Erythroblast (primary cell): ENCODE data around the gene PDZK1IP1.

Experiments
- DNase-seq, 2 experiments: peaks; one replicate each; lab custom pipeline; 2025; lab: John Stamatoyannopoulos, UW
- GATA1 ChIP-seq: IDR thresholded peaks from 2 replicates; pipeline ENCODE4 v1.6.1; 2011; ENCODE audit warnings: low read depth, mild to moderate bottlenecking, control low read depth, low read length, moderate library complexity
- POLR2A ChIP-seq: IDR thresholded peaks from 2 replicates; pipeline ENCODE4 v1.6.1; 2011; ENCODE audit warnings: mild to moderate bottlenecking, low read length

Gene PDZK1IP1

GRCh38 chr1:47227341-47228232, 37.8 kb upstream of the PDZK1IP1 start:
- no peak for TF ChIP-seq GATA1
- TF ChIP-seq POLR2A: peak; percentile 50
- peak; percentile 53 to 68 for DNase-seq

DNA sequence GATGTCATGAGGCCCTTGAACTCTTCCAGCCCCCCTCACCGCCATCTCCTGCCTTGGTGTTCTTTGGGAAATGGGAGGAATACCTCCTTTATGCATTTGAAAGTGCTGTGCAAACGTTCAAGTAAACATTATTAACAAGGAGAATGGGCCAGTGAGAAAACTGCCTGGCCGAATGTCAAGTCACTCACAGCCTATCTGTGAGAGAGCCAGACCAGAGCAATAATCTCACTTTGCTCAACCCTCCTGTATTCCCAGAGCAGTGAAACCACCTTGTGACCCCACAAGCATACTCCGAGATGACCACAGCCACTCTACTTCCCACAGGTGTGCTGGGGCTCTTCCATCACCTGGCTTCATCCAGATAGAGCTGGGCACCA, 37.0 kb upstream of the PDZK1IP1 start:
- TF ChIP-seq GATA1: no peak
- no peak for TF ChIP-seq POLR2A
- DNase-seq: peak; percentile 58 to 72

DNA sequence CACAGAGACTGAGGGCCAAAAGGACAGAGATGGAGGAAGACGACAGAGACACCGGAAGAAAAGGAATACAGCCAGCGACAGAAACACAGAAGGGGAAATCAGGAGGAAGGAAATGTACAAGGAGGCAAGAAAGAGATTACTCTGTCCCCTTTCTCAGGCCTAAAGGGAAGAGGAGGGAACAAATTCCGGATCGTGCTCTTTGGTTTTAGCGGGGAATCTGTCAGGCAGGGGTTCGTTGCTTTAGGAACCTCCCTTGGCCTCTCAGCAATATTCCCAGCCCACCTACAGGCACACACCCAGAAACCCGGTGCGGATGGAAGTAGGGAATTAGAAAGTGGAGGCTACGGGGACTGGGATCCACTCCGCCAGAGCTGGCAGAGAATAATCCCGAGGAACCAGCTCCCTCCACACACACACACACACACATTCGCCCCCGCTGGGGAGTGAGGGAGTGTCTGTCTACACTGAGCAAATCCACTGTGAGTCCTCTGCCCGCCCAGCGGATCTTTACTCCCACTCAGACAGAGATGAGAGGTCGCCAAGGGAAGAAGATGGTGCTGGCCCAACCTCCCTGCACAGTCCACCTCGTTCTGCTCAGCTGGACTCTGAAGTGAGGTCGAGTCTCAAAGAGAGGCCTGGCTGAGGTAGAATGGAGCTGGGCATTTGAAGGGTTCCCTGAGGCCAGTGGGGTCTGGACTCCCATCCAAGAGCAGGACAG, 36.4 kb upstream of the PDZK1IP1 start:
- no peak for TF ChIP-seq GATA1
- peak; percentile 60 for TF ChIP-seq POLR2A
- peak; percentile 70 to 75 for DNase-seq

GRCh38 chr1:47225430-47226100, 35.7 kb upstream of the PDZK1IP1 start:
- peak; percentile 65 to 74 for DNase-seq
- no peak for TF ChIP-seq POLR2A
- TF ChIP-seq GATA1: no peak

- TF ChIP-seq GATA1 (no peak), POLR2A (peak; percentile 55)
- DNase-seq: peak; percentile 65 to 70
Observed at GRCh38 chr1:47224676-47225399, 35.0 kb upstream of the PDZK1IP1 start.

- TF ChIP-seq GATA1 (no peak), POLR2A (no peak)
- DNase-seq: no peak
Observed at GRCh38 chr1:47223921-47224675, 34.3 kb upstream of the PDZK1IP1 start.

DNA sequence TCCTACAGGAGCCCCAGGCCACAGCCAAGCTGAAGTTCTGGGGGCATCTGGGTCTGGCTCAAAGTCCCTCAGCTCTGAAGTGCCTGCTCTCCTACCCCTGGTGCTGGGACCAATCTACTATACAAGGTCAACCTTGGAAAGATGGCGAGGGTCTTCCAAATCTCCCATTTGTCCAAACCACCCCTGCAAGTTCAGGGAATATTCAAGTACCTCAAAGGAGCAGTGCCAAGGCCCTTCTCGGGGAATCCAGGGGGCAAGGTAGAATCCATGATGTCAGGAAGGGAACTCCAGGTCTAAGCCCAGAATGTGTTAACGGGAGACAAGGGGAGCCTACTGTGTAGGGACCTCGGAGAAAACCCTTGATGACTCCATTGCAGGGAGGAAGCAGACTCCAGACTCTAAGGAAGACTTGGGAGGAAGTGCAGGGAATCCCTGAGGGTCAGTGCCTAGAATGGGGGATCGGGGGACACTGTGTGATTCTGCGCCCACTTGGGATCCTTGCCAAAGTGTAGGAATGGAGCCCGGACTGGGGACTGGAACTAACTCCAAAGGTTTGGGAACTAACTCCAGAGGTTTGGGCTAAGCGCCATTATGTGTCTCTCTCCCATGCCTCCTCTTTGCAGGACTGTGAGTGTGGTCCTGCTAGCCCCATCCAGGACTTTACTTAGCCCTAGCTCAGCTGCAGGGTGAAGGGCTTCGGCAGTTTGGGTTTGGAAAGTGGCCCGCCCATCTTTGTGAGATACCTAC, 33.5 kb upstream of the PDZK1IP1 start:
- TF ChIP-seq POLR2A (no peak), GATA1 (no peak)
- no peak for DNase-seq

- TF ChIP-seq GATA1 (no peak), POLR2A (peak; percentile 12)
- DNase-seq: no peak
Observed at GRCh38 chr1:47222476-47222875, 32.6 kb upstream of the PDZK1IP1 start.

GRCh38 chr1:47219590-47220220, 29.9 kb upstream of the PDZK1IP1 start:
- no peak for DNase-seq
- no peak for TF ChIP-seq GATA1
- no peak for TF ChIP-seq POLR2A

- TF ChIP-seq GATA1 (no peak), POLR2A (peak; percentile 4)
- DNase-seq: no peak
Observed at GRCh38 chr1:47219001-47219400, 29.2 kb upstream of the PDZK1IP1 start.

DNA sequence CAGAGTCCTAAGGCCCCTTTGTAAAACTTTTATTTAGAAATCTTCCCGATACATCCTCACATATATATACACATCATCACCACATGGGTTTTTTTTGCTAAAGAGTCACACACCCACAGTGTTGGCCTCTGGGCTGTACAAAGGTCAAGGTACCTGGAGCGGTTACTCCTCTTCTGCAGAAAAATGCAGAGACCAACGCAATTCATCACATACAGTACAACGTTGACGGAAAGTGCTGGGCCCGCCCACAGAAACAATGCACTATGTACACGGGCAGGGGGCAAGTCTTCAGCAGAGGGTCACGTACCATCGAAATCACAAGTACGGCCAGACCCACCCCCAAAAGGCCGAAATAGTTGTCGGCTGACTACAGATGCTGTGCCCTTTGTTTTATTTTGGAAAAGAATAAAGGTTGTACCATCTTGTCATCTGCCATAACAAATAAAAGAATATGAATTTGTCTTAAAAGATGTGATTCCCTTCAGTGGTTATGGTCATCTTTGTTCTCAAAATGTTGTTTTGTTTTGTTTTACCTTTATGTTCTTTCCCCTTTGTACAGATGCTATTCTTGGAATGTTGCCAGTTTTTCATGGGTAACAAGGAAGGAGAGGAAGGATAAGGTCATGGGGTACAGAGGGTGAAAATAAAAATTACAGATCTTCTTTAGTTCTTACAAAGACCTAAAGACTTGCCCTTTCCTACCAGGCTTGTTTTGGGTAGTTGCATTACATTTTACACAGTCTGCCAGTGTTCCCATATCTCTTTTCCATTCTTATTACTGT, 26.6 kb upstream of the PDZK1IP1 start:
- no peak for TF ChIP-seq GATA1
- TF ChIP-seq POLR2A: peak; percentile 9
- peak in 1 of 2 experiments; percentile 50 for DNase-seq
